HFF-Myc (cell line): ENCODE measurements around the gene TEP1.
"Not testable (repeated sequence)": the region's sequence is repeated elsewhere in the genome, so short reads cannot be mapped to it uniquely, and the experiment has no call there.

Source experiments
- DNase-seq: peaks from one replicate; pipeline ENCODE4 v3.0.0-alpha.2; 2011; ENCODE audit warnings: low read depth; ENCODE audit errors: extremely low read depth
- H3K4me3 ChIP-seq: replicated peaks from 2 replicates; pipeline ENCODE4 v1.5.1; 2011; ENCODE audit warnings: low read depth, mild to moderate bottlenecking, control low read depth, low read length
- CTCF ChIP-seq: IDR thresholded peaks from 2 replicates; pipeline ENCODE4 v1.5.1; 2012; ENCODE audit warnings: mild to moderate bottlenecking, low read depth, low read length, control low read depth; ENCODE audit errors: missing control alignments

Gene TEP1

GRCh38 chr14:20365928-20366327, 47.4 kb downstream of the TEP1 start:
- H3K4me3 ChIP-seq = no peak overlapping the region
- TF ChIP-seq CTCF = no peak
- no peak for DNase-seq

GRCh38 chr14:20358474-20358873, 54.8 kb downstream of the TEP1 start:
- H3K4me3 ChIP-seq, DNase-seq: not testable (repeated sequence)

GRCh38 chr14:20356422-20356821, 56.9 kb downstream of the TEP1 start:
- TF ChIP-seq CTCF = no peak
- no peak overlapping the region for H3K4me3 ChIP-seq
- no peak for DNase-seq

- no peak for DNase-seq
- no peak overlapping the region for H3K4me3 ChIP-seq
- TF ChIP-seq CTCF = peak; percentile 26
Measured at GRCh38 chr14:20350860-20351259, 62.4 kb downstream of the TEP1 start.

DNA sequence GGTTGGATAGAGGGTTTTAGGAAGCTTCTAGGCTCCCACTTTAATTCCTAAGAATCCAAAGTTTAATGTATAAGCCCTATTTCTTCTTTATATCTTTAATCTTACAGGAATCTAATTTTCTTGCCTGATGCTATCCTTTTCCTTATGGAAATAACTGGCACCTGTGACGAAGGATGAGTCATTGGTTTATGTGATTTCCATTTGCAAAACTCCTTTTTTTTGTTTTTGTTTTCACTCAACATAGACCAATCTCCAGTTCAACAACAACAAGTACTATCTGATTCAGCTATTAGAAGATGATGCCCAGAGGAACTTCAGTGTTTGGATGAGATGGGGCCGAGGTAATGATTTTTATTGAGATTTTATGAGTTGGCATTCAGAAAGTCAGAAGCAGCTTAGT, 63.0 kb downstream of the TEP1 start:
- H3K4me3 ChIP-seq = no peak overlapping the region
- DNase-seq = no peak
- TF ChIP-seq CTCF = no peak

- no peak overlapping the region for H3K4me3 ChIP-seq
- no peak for DNase-seq
- no peak for TF ChIP-seq CTCF
Measured at GRCh38 chr14:20347747-20348146, 65.6 kb downstream of the TEP1 start.

- no peak for TF ChIP-seq CTCF
- no peak overlapping the region for H3K4me3 ChIP-seq
- no peak for DNase-seq
Measured at GRCh38 chr14:20346713-20347112, 66.6 kb downstream of the TEP1 start.
